HepG2 (cell line): ENCODE measurements around the gene NPB. TPM values are rescaled to one million over a fixed set of nuclear protein-coding genes. Genes with fewer than 3 reads are reported as not detected.

Source experiments
- ATAC-seq: fragments of 200-7000 bp; cut with Tn5 transposase; 3 replicates; pipeline ENCODE4 v1.9.1; 2020; ENCODE audit warnings: mild to moderate bottlenecking, moderate library complexity
- BruUV-seq: library from RNA; stranded (reverse); fragments of 400-500 nt; replicated peaks from 2 replicates; lab custom pipeline; 2021; lab: Mats Ljungman, UMichigan
- CTCF ChIA-PET: fragments of 300-600 bp; formaldehyde crosslinking; extraction: SDS; loops from one replicate; lab custom pipeline; 2021; ENCODE audit warnings: low total read pairs, inconsistent platforms, low intra/inter-chr PET ratio; lab: Yijun Ruan, JAX
- POLR2A ChIA-PET: fragments of 350-600 bp; sonication (Branson Sonifier 250); formaldehyde crosslinking; loops from one replicate; lab custom pipeline; 2020; ENCODE audit warnings: antibody characterized with exemption, inconsistent platforms; lab: Yijun Ruan, JAX
- DNase-seq: peaks from one replicate; pipeline ENCODE4 v3.0.0-alpha.2; 2015; ENCODE audit warnings: low spot score
- FAIRE-seq: peaks from 3 replicates; lab custom pipeline; 2011; peaks lifted over from hg19 to GRCh38; lab: Jason Lieb, UNC
- H2AFZ ChIP-seq: one replicate; pipeline ENCODE4 v1.6.1; 2011; ENCODE audit warnings: low read length, inconsistent platforms
- H3K27ac ChIP-seq: fragments of 300-600 bp; 3 replicates; pipeline ENCODE4 v1.8.0; 2011; ENCODE audit warnings: mixed run types, mild to moderate bottlenecking, mixed read lengths, low read length, inconsistent platforms; ENCODE audit not compliant: insufficient read depth; ENCODE audit errors: extremely low read length
- H3K27me3 ChIP-seq, 2 experiments: fragments of 200-600 bp in 1 of 2; 2 replicates in 1 of 2; 3 replicates in 1 of 2; pipeline versions ENCODE4 v1.6.0 to v1.8.0; 2011; ENCODE audit warnings: low read length in 2 of 2, mild to moderate bottlenecking in 2 of 2, moderate library complexity in 2 of 2, inconsistent platforms in 1 of 2; ENCODE audit not compliant: insufficient read depth in 2 of 2, control insufficient read depth in 1 of 2
- H3K36me3 ChIP-seq, 2 experiments: fragments of 200-600 bp in 1 of 2; replicated peaks in 1 of 2; 2 replicates in 1 of 2; 3 replicates in 1 of 2; pipeline versions ENCODE4 v1.5.1 to v1.8.0; 2011; ENCODE audit warnings: low read length in 2 of 2, inconsistent platforms in 1 of 2; ENCODE audit not compliant: insufficient read depth in 2 of 2, control insufficient read depth in 1 of 2
- H3K4me1 ChIP-seq: 2 replicates; pipeline ENCODE4 v1.5.1; 2012; ENCODE audit warnings: low read length, inconsistent platforms; ENCODE audit not compliant: insufficient read depth
- H3K4me2 ChIP-seq: 2 replicates; pipeline ENCODE4 v1.6.0; 2011; ENCODE audit warnings: low read depth, low read length, inconsistent platforms
- H3K4me3 ChIP-seq, 3 experiments: fragments of 200-600 bp in 1 of 3; sonication (generic), shearing (Covaris generic) in 1 of 3; replicated peaks in 1 of 3; 2 replicates each; pipeline ENCODE4 v1.5.1; 2011 to 2016; ENCODE audit warnings: low read length in 3 of 3, inconsistent platforms in 2 of 3, low read depth in 2 of 3, mild to moderate bottlenecking in 2 of 3, control low read depth in 1 of 3, mixed read lengths in 1 of 3; ENCODE audit not compliant: insufficient read depth in 1 of 3
- H3K79me2 ChIP-seq: one replicate; pipeline ENCODE4 v1.6.1; 2011; ENCODE audit warnings: low read length, inconsistent platforms; ENCODE audit not compliant: insufficient read depth
- H3K9ac ChIP-seq: 2 replicates; pipeline ENCODE4 v1.6.0; 2011; ENCODE audit warnings: mild to moderate bottlenecking, low read depth, low read length, inconsistent platforms; ENCODE audit not compliant: insufficient read depth
- H3K9me3 ChIP-seq: 2 replicates; pipeline ENCODE4 v1.5.1; 2012; ENCODE audit warnings: mild to moderate bottlenecking, low read length
- H4K20me1 ChIP-seq: 2 replicates; pipeline ENCODE4 v1.6.0; 2011; ENCODE audit warnings: inconsistent platforms, mild to moderate bottlenecking, low read length, moderate library complexity; ENCODE audit not compliant: insufficient read depth
- AGO2 ChIP-seq: fragments of 200-400 bp; formaldehyde crosslinking; optimal IDR thresholded peaks from 2 replicates; pipeline ENCODE3; 2017; ENCODE audit warnings: mild to moderate bottlenecking, low read depth, low read length, moderate library complexity
- BHLHE40 ChIP-seq: IDR thresholded peaks from 2 replicates; pipeline ENCODE4 v1.6.1; 2011; ENCODE audit warnings: low read length, improper control_type of control experiment
- E2F2 ChIP-seq: sonication (generic); formaldehyde crosslinking; IDR thresholded peaks from 2 replicates; pipeline ENCODE4 v1.4.0; 2020; ENCODE audit warnings: missing genetic modification reagents, borderline replicate concordance
- HDAC2 ChIP-seq: sonication (generic); formaldehyde crosslinking; IDR thresholded peaks from 2 replicates; pipeline ENCODE4 v1.4.0; 2020; ENCODE audit warnings: missing genetic modification reagents
- HNRNPH1 ChIP-seq: fragments of 200-400 bp; formaldehyde crosslinking; optimal IDR thresholded peaks from 2 replicates; pipeline ENCODE3; 2017; ENCODE audit warnings: mild to moderate bottlenecking, low read depth, low read length
- MEIS1 ChIP-seq: sonication (generic); formaldehyde crosslinking; IDR thresholded peaks from 2 replicates; pipeline ENCODE4 v1.9.0; 2021; ENCODE audit warnings: mild to moderate bottlenecking, missing genetic modification reagents, moderate library complexity, borderline replicate concordance
- RFX5 ChIP-seq: IDR thresholded peaks from 2 replicates; pipeline ENCODE4 v1.6.1; 2011; ENCODE audit warnings: low read depth, low read length, improper control_type of control experiment
- TBL1XR1 ChIP-seq: fragments of 150-350 bp; IDR thresholded peaks from 2 replicates; pipeline ENCODE4 v1.6.1; 2014; ENCODE audit warnings: borderline replicate concordance, low read length; ENCODE audit not compliant: partially characterized antibody
- YY1 ChIP-seq: IDR thresholded peaks from 2 replicates; pipeline ENCODE4 v1.6.1; 2011; ENCODE audit warnings: low read length, low read depth, moderate library complexity, mild to moderate bottlenecking; ENCODE audit not compliant: insufficient read depth, insufficient replicate concordance
- ZNF225 ChIP-seq: sonication (generic); formaldehyde crosslinking; IDR thresholded peaks from 2 replicates; pipeline ENCODE4 v1.4.0; 2020; ENCODE audit warnings: mild to moderate bottlenecking, missing genetic modification reagents
- ZNF333 ChIP-seq: sonication (generic); formaldehyde crosslinking; IDR thresholded peaks from 2 replicates; pipeline ENCODE4 v1.4.0; 2020; ENCODE audit warnings: mild to moderate bottlenecking, missing genetic modification reagents, borderline replicate concordance
- ZNF841 ChIP-seq: sonication (generic); formaldehyde crosslinking; IDR thresholded peaks from 2 replicates; pipeline ENCODE4 v1.8.1; 2023; ENCODE audit warnings: missing genetic modification reagents, borderline replicate concordance
- WGBS: methylation state at CpG from one replicate; pipeline ENCODE4 v1.1.6; 2017; ENCODE audit warnings: low lambda C conversion rate; 5-methylcytosine and 5-hydroxymethylcytosine counted together
- in situ Hi-C: cut with HindIII; loops from 2 replicates; pipeline ENCODE4 v1.10.0; 2017; ENCODE audit warnings: low pct_unique_long_range_greater_than_20kb; ENCODE audit not compliant: extremely low pct_ligation_motif_present
- intact Hi-C: fragments of 100-400 bp; cut with micrococcal nuclease; formaldehyde crosslinking; loops from one replicate; pipeline ENCODE4 v1.10.0; 2022; ENCODE audit not compliant: unreplicated experiment
- polyA plus RNA-seq, 8 experiments: library from polyadenylated mRNA; depleted of rRNA in 3 of 8; stranded (reverse) in 7 of 8; unstranded in 1 of 8; fragments of >200 nt; fragmentation: Illumina TruSeq in 4 of 8; extraction: Trizol in 4 of 8; gene quantifications; 2 replicates each; pipeline versions ENCODE4 v1.2.1 to v1.2.3, GENCODE V29; 2011 to 2016; ENCODE audit warnings: low read depth in 4 of 8, missing spikeins in 1 of 8, mixed read lengths in 1 of 8; ENCODE audit not compliant: insufficient read depth in 1 of 8
- total RNA-seq, 5 experiments: library from RNA; depleted of rRNA; stranded (reverse); fragments of >200 nt; fragmentation: Illumina TruSeq; extraction: Trizol; gene quantifications; 2 replicates each; pipeline ENCODE4 v1.2.3, GENCODE V29; 2016; ENCODE audit warnings: low read depth in 1 of 5
- TF ChIP-seq, protein P1 (sequence below): sonication (generic); formaldehyde crosslinking; IDR thresholded peaks from 2 replicates; pipeline ENCODE4; 2020; ENCODE audit warnings: missing genetic modification reagents, mild to moderate bottlenecking, borderline replicate concordance
- TF ChIP-seq, protein P2 (sequence below): sonication (generic); formaldehyde crosslinking; IDR thresholded peaks from 2 replicates; pipeline ENCODE4 v1.9.0; 2022; ENCODE audit warnings: missing genetic modification reagents, mild to moderate bottlenecking, borderline replicate concordance
- TF ChIP-seq, protein P3 (sequence below): sonication (generic); formaldehyde crosslinking; IDR thresholded peaks from 2 replicates; pipeline ENCODE4 v1.8.0; 2022; ENCODE audit warnings: mild to moderate bottlenecking, missing genetic modification reagents, borderline replicate concordance

The NPB gene
- total and polyA plus RNA-seq, 2 of the 13 experiments (the other 11 are each of a cell fraction or from before 2014, with no cell fraction given) = 0.11 to 0.93 TPM

GRCh38 chr17:81931557-81932332, 29.7 kb downstream of the NPB start:
- H3K4me2 ChIP-seq = no peak overlapping the region
- no peaks in the 10 kb centered on the region; a peak in 1 of 5 replicates for H3K27me3 ChIP-seq
- peaks cover 11 to 28% of the 10 kb centered on the region in 2 experiments for H3K36me3 ChIP-seq
- no peak for ATAC-seq
- no peak overlapping the region for H3K27ac ChIP-seq
- H4K20me1 ChIP-seq = peaks cover 5% of the 10 kb centered on the region; the same call in 1 of the 2 replicates
- 83% methylated on average over 14 of the region's 15 CpGs for whole genome bisulfite sequencing
- peaks cover 24% of the 10 kb centered on the region for H3K79me2 ChIP-seq
- H2AFZ ChIP-seq = no peak overlapping the region
- H3K9me3 ChIP-seq = no peaks in the 10 kb centered on the region
- no TSS peak for BruUV-seq
- CTCF ChIA-PET = no interaction called here
- no peak for FAIRE-seq
- in situ Hi-C loops (no loop called here), intact Hi-C loops (no loop called here)
- no peak overlapping the region for H3K9ac ChIP-seq
- H3K4me3 ChIP-seq = no peak overlapping the region
- POLR2A ChIA-PET = interaction anchor here (1.5 to 1.9 kb wide), 3 partner anchors 13 to 64 kb away, joined by 3 to 5 read pairs (median 5); no protein-coding TSS in a partner anchor
- peaks cover 50% of the 10 kb centered on the region for H3K4me1 ChIP-seq
- no peak for DNase-seq
- TF ChIP-seq ZNF333 (CRISPR knock-in tag) (no peak), ZNF225 (CRISPR knock-in tag) (no peak), AGO2 (peak; percentile 97), MEIS1 (peak; percentile 21; the same call in 1 of the 2 replicates), ZNF841 (CRISPR knock-in tag) (peak; percentile 42; the same call in 1 of the 2 replicates), HDAC2 (CRISPR knock-in tag) (no peak), HNRNPH1 (peak; percentile 21), BHLHE40 (no peak), TBL1XR1 (no peak), YY1 (no peak), E2F2 (CRISPR knock-in tag) (no peak), RFX5 (no peak)
- TF ChIP-seq, protein P1, sequence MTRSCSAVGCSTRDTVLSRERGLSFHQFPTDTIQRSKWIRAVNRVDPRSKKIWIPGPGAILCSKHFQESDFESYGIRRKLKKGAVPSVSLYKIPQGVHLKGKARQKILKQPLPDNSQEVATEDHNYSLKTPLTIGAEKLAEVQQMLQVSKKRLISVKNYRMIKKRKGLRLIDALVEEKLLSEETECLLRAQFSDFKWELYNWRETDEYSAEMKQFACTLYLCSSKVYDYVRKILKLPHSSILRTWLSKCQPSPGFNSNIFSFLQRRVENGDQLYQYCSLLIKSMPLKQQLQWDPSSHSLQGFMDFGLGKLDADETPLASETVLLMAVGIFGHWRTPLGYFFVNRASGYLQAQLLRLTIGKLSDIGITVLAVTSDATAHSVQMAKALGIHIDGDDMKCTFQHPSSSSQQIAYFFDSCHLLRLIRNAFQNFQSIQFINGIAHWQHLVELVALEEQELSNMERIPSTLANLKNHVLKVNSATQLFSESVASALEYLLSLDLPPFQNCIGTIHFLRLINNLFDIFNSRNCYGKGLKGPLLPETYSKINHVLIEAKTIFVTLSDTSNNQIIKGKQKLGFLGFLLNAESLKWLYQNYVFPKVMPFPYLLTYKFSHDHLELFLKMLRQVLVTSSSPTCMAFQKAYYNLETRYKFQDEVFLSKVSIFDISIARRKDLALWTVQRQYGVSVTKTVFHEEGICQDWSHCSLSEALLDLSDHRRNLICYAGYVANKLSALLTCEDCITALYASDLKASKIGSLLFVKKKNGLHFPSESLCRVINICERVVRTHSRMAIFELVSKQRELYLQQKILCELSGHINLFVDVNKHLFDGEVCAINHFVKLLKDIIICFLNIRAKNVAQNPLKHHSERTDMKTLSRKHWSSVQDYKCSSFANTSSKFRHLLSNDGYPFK = 0 out of 2 replicates have a peak, but pooled peaks have one; percentile 10
- TF ChIP-seq, protein P2, sequence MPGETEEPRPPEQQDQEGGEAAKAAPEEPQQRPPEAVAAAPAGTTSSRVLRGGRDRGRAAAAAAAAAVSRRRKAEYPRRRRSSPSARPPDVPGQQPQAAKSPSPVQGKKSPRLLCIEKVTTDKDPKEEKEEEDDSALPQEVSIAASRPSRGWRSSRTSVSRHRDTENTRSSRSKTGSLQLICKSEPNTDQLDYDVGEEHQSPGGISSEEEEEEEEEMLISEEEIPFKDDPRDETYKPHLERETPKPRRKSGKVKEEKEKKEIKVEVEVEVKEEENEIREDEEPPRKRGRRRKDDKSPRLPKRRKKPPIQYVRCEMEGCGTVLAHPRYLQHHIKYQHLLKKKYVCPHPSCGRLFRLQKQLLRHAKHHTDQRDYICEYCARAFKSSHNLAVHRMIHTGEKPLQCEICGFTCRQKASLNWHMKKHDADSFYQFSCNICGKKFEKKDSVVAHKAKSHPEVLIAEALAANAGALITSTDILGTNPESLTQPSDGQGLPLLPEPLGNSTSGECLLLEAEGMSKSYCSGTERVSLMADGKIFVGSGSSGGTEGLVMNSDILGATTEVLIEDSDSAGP = peak; percentile 71; the same call in 1 of the 2 replicates
- TF ChIP-seq, protein P3, sequence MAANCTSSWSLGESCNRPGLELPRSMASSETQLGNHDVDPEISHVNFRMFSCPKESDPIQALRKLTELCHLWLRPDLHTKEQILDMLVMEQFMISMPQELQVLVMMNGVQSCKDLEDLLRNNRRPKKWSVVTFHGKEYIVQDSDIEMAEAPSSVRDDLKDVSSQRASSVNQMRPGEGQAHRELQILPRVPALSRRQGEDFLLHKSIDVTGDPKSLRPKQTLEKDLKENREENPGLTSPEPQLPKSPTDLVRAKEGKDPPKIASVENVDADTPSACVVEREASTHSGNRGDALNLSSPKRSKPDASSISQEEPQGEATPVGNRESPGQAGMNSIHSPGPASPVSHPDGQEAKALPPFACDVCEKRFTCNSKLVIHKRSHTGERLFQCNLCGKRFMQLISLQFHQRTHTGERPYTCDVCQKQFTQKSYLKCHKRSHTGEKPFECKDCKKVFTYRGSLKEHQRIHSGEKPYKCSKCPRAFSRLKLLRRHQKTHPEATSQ (CRISPR knock-in tag) = no peak
